HG02870 (cell line): Measurements from ENCODE around the gene ACAD11.

ENCODE experiments used
- ATAC-seq: cut with Tn5 transposase; IDR thresholded peaks from one replicate; pipeline ENCODE4 v1.9.1; 2021; ENCODE audit warnings: mild to moderate bottlenecking, moderate library complexity; ENCODE audit not compliant: unreplicated experiment

Gene ACAD11

DNA sequence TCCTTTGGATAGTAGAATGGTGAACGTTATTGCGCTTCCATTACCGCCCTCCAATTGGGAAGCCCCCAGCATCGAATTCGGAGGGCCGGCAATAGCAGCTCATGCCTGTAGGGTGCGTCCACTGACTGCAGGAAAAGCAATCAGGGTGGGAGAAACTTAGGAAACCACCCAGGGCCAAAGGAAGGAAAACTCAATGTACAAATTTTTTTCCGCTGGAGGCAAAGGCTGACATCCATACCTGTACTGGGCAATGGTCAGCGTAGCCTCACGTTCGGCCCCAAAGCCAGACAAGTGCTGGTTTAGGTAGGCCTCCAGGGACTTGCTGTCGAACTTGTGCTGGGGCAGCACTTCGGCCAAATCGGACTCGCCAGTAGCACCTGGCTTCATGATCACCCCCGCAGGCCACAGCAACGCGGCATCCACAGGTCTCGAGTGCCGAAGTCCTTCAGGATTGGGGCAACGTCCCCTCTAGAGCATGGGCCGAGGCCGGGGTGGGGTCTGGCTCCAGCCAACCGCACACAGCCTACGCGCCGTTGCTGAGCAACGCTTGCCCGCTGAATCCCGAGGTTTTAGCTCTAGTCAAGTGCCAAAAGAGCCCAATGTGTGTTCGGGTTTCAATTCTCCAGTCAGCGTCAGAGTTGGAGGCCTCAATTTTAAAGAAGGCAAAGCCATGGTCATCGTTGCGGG, at the start of gene ACAD11:
ACAD11 (minus strand) TSS at position 445 of the 687 bp plus-strand sequence; CDS start at position 387, 58 bp downstream.
- peak; percentile 49 for ATAC-seq

- no peak for ATAC-seq
Measured at GRCh38 chr3:132703733-132704132, 44.1 kb upstream of the ACAD11 start.

DNA sequence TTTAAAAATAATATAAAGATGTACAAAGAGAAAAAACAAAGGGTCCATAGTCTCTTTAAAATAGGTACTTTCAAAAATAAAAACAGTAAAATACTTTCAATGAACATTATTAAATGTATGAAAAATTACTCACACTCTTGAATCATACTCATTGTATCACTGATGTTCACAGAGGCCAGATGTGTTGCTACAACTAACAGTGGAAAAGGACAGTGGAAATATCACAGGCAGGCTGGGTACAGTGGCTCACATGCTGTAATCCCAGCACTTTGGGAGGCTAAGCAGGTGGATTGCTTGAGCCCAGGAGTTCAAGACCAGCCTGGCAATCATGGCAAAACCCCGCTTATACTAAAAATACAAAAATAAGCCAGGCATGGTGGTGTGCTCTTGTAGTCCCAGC, 35.8 kb upstream of the ACAD11 start:
- ATAC-seq: no peak

- no peak for ATAC-seq
Measured at GRCh38 chr3:132694991-132695390, 35.4 kb upstream of the ACAD11 start.

DNA sequence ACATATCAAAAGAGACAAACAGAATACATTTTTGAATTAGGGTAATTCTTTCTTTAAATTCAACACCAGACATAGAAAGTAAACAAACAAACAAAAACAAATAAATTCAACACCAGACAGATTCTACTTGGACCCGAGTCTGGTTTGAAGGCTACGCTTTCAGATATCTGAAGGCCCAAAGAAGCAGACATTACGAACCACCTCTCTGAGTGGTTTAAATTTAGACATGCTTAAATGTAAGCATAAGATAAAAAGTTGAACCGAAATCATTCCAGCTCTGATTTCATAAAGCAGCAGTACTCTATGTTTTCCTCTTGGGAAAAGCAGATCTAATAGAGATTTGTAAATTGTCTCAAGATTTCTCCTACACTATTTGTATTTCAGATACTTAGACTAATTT, 30.4 kb upstream of the ACAD11 start:
- no peak for ATAC-seq

- ATAC-seq: no peak
Measured at GRCh38 chr3:132682201-132682600, 22.6 kb upstream of the ACAD11 start.

- no peak for ATAC-seq
Measured at GRCh38 chr3:132681421-132681820, 21.8 kb upstream of the ACAD11 start.

- ATAC-seq: no peak
Measured at GRCh38 chr3:132679911-132680310, 20.3 kb upstream of the ACAD11 start.

DNA sequence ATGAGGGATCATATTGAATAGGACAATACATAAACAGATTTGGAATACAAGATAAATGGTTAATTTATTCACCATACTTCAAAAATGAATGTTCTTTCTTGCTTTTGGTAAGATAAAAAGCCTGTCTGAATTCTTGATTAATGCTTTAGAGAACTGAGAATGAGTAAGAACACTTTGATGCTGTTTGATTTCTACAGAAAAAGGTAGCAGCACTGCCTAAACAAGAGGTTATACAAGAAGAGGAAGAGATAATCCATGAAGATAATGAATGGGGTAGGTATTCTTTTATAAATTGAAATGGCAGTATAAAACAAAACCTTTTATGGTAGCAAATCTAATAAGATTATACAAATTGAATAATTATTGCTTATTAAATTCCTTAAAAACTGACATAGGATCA, 15.8 kb upstream of the ACAD11 start:
- no peak for ATAC-seq

DNA sequence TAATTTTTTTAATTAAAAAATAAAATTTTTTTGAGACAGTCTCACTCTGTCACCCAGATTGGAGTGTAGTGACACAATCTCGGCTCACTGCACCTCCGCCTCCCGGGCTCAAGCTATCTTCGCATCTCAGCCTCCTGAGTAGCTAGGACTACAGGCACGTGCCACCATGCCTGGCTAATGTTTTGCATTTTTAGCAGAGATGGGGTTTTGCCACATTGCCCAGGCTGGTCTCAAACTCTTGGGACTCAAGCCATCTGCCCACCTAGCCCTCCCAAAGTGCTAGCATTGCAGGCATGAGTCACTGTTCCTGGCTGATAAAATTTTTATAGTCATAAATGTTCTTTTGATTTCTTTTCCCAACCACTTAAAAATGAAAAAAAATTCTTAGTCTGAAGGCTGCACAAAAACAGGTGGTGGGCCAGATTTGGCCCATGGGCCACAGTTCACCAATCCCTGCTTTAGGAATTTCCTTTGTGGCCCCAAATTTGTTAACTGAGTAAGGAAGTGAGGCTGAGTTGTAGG, 9.7 kb upstream of the ACAD11 start:
- ATAC-seq: no peak

DNA sequence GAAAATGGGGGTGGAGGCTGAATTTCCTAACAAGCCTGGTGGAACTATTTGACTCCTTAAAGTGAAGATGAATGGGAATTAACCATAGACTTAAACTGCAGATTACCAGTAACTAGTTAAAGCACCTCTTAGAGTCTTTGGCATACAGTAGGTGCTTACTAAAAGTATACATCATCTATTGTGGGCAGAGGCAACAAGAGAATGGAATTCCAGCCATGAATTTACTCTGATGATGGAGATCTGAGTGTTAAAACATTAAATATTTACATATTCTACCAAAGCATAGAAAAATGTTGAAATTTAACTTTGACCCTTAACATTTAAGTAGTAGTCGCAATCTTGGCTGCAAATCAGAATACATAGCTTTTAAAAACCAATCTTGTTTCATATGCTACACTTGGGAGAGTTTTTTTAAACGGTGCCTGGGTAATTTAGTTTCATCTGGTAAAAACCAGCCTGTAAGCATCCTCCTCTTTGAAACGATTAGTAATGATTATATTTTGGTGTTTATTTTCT, 5.7 kb upstream of the ACAD11 start:
- no peak for ATAC-seq

GRCh38 chr3:132662212-132662611, 2.6 kb upstream of the ACAD11 start:
- no peak for ATAC-seq

DNA sequence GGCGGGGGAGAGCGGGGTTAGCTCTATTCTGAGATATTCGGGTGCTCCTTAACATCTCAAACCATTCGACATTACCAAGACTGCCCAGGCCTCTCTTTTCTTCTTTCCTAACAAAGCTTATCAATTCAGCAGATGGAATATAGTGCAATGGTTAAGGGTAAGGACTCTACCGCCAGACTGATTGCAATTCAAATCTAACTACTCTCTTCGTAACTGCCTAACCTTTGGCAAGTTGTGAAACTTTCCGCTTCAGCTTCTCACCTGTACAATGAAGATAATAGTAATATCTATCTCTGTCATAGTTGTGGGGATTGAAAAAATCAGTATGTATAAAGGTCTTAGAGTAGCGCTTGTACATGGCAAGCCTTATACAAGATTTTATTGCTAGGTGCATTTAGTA, 1.5 kb upstream of the ACAD11 start:
- ATAC-seq: no peak

DNA sequence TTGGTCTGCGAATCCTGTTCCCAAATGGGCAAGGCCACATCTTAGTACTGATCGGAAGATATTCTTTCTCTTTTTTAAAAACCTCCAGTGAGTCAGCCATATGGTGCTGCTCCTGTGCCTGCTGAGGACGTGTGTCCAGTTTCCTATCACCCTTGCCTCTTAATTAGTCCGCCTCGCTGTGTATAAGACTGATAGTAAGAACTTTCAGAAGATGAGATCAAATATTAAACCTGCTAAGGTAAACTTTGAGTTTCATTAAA, 1.1 kb upstream of the ACAD11 start:
- ATAC-seq: no peak

GRCh38 chr3:132660052-132660810, 622 bp upstream of the ACAD11 start, which contains the start of gene UBA5:
UBA5 (plus strand) TSS chr3:132660329; CDS start chr3:132660538, 209 bp downstream.
- ATAC-seq: peak; percentile 72

DNA sequence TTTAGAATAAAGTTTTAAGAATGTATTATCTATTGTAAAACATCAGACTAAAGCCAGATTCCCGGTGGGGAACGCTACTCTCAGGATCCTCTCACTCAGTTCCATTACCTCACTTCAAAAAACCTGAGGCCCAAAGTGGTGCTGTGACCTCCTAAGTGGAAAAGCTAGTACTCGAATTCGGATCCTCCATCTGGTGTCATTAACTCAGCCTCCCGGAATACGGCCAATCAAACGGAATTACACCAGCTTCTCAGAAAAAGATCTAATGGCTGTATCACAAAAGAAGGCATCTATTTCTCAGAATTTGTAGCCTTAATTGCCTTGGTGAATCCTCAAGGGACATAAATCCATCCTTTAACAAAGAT, 627 bp downstream of the ACAD11 start:
- ATAC-seq: no peak

- no peak for ATAC-seq
Measured at GRCh38 chr3:132657869-132658747, 1.5 kb downstream of the ACAD11 start.

GRCh38 chr3:132655471-132655870, 4.1 kb downstream of the ACAD11 start:
- ATAC-seq: no peak

GRCh38 chr3:132654721-132655120, 4.9 kb downstream of the ACAD11 start:
- no peak for ATAC-seq

- ATAC-seq: no peak
Measured at GRCh38 chr3:132654190-132654589, 5.4 kb downstream of the ACAD11 start.

GRCh38 chr3:132652640-132653270, 6.9 kb downstream of the ACAD11 start:
- no peak for ATAC-seq
